KG1 (cell line): ENCODE data around the gene PIGX.

Experiments
- DNase-seq: peaks from one replicate; lab custom pipeline; 2025; lab: John Stamatoyannopoulos, UW

PIGX gene

GRCh38 chr3:196757876-196758739 lies 45.9 kb downstream of the PIGX start:
- DNase-seq, result no peak

GRCh38 chr3:196763179-196763578 lies 51.0 kb downstream of the PIGX start:
- DNase-seq, result no peak

- no peak for DNase-seq
These were observed 53.3 kb downstream of the PIGX start for GRCh38 chr3:196765454-196765853.

- DNase-seq, result no peak
These were observed 58.9 kb downstream of the PIGX start for GRCh38 chr3:196771067-196771466.

GRCh38 chr3:196772102-196772501 lies 59.9 kb downstream of the PIGX start:
- no peak for DNase-seq

- DNase-seq, result no peak
These were observed 60.7 kb downstream of the PIGX start for GRCh38 chr3:196772897-196773296.

- DNase-seq, result no peak
These were observed 62.1 kb downstream of the PIGX start for GRCh38 chr3:196774191-196774820.

GRCh38 chr3:196774848-196775422 lies 62.8 kb downstream of the PIGX start:
- no peak for DNase-seq

GRCh38 chr3:196775938-196776337 lies 63.8 kb downstream of the PIGX start:
- DNase-seq, result no peak

GRCh38 chr3:196777836-196778235 lies 65.7 kb downstream of the PIGX start:
- no peak for DNase-seq

GRCh38 chr3:196778755-196779154 lies 66.6 kb downstream of the PIGX start:
- no peak for DNase-seq

GRCh38 chr3:196782511-196782910 lies 70.3 kb downstream of the PIGX start:
- DNase-seq, result no peak
